Stimulated activated naive B cell treated with anti-CD40 and anti-IgM and Interleukin-4, amounts not matched to agents 10 μg/mL and 1 μg/mL and 100 μg/mL, for 72 hours (primary cell): ENCODE results near the gene DAB1.

Experiments used
- ATAC-seq, 2 donors: fragments of 150-1000 bp; cut with Tn5 transposase; replicated peaks; 2 replicates each; pipeline ENCODE4 v1.10.0; 2021; ENCODE audit warnings: moderate library complexity in 1 of 2
- DNase-seq: peaks from one replicate; pipeline ENCODE4 v3.0.0; 2021
- H3K27ac Mint-ChIP-seq: one replicate; pipeline ENCODE4 v1.8.0; 2022; ENCODE audit warnings: mild to moderate bottlenecking, mixed read lengths
- H3K27me3 Mint-ChIP-seq, 2 donors: one replicate each; pipeline ENCODE4 v1.8.0; 2022; ENCODE audit warnings: mixed read lengths in 2 of 2
- H3K36me3 Mint-ChIP-seq, 2 donors: one replicate each; pipeline ENCODE4 v1.8.0; 2022; ENCODE audit warnings: mixed read lengths in 2 of 2, mild to moderate bottlenecking in 1 of 2
- H3K4me1 Mint-ChIP-seq, 2 donors: one replicate each; pipeline ENCODE4 v1.8.0; 2022; ENCODE audit warnings: mixed read lengths in 2 of 2, mild to moderate bottlenecking in 1 of 2
- H3K4me3 Mint-ChIP-seq, 2 donors: one replicate each; pipeline ENCODE4 v1.8.0; 2022; ENCODE audit warnings: mild to moderate bottlenecking in 2 of 2, mixed read lengths in 2 of 2, moderate library complexity in 1 of 2
- H3K9me3 Mint-ChIP-seq, 2 donors: one replicate each; pipeline ENCODE4 v1.8.0; 2022; ENCODE audit warnings: mixed read lengths in 2 of 2, mild to moderate bottlenecking in 1 of 2

DAB1 gene

GRCh38 chr1:57165546-57165945, 258.3 kb downstream of the DAB1 start:
- Mint-ChIP-seq H3K27ac (no peak overlapping the region), H3K9me3 (peaks cover 0 to 2% of the 10 kb centered on the region in 2 donors), H3K27me3 (no peaks in the 10 kb centered on the region), H3K4me3 (no peak overlapping the region), H3K4me1 (peaks cover 0 to 4% of the 10 kb centered on the region in 2 donors), H3K36me3 (no peaks in the 10 kb centered on the region)
- DNase-seq = no peak
- ATAC-seq = no peak

- DNase-seq = no peak
- peak; percentile 10 to 65 for ATAC-seq
- peaks cover 0 to 4% of the 10 kb centered on the region in 2 donors for H3K4me1 Mint-ChIP-seq
- H3K36me3 Mint-ChIP-seq = no peaks in the 10 kb centered on the region
- no peak overlapping the region for H3K4me3 Mint-ChIP-seq
- H3K9me3 Mint-ChIP-seq = peaks cover 0 to 2% of the 10 kb centered on the region in 2 donors
- H3K27ac Mint-ChIP-seq = no peak overlapping the region
- H3K27me3 Mint-ChIP-seq = no peaks in the 10 kb centered on the region
Measured at GRCh38 chr1:57164584-57164983, 259.3 kb downstream of the DAB1 start.

GRCh38 chr1:57163789-57164188, 260.1 kb downstream of the DAB1 start:
- no peak for DNase-seq
- Mint-ChIP-seq H3K4me3 (no peak overlapping the region), H3K27ac (no peak overlapping the region), H3K27me3 (no peaks in the 10 kb centered on the region), H3K36me3 (no peaks in the 10 kb centered on the region), H3K9me3 (peaks cover 0 to 2% of the 10 kb centered on the region in 2 donors), H3K4me1 (peaks cover 0 to 4% of the 10 kb centered on the region in 2 donors)
- ATAC-seq = no peak

GRCh38 chr1:57163325-57163724, 260.5 kb downstream of the DAB1 start:
- H3K27me3 Mint-ChIP-seq = no peaks in the 10 kb centered on the region
- no peak for ATAC-seq
- H3K4me3 Mint-ChIP-seq = no peak overlapping the region
- H3K9me3 Mint-ChIP-seq = peaks cover 0 to 2% of the 10 kb centered on the region in 2 donors
- no peak overlapping the region for H3K27ac Mint-ChIP-seq
- H3K36me3 Mint-ChIP-seq = no peaks in the 10 kb centered on the region
- peaks cover 0 to 4% of the 10 kb centered on the region in 2 donors for H3K4me1 Mint-ChIP-seq
- DNase-seq = no peak

GRCh38 chr1:57162607-57163261, 261.1 kb downstream of the DAB1 start:
- Mint-ChIP-seq H3K4me3 (no peak overlapping the region), H3K27me3 (no peaks in the 10 kb centered on the region), H3K27ac (no peak overlapping the region), H3K9me3 (peaks cover 0 to 2% of the 10 kb centered on the region in 2 donors), H3K36me3 (no peaks in the 10 kb centered on the region), H3K4me1 (peaks cover 0 to under 1% of the 10 kb centered on the region in 2 donors)
- DNase-seq (no peak), ATAC-seq (no peak)

- H3K9me3 Mint-ChIP-seq = peaks cover 0 to 2% of the 10 kb centered on the region in 2 donors
Measured at GRCh38 chr1:57160594-57160993, 263.3 kb downstream of the DAB1 start.

GRCh38 chr1:57158604-57158998, 265.3 kb downstream of the DAB1 start:
- no peaks in the 10 kb centered on the region for H3K36me3 Mint-ChIP-seq
- H3K9me3 Mint-ChIP-seq = peaks cover 0 to 4% of the 10 kb centered on the region in 2 donors
- no peak for DNase-seq
- H3K4me1 Mint-ChIP-seq = peaks cover 0 to 2% of the 10 kb centered on the region in 2 donors
- H3K27ac Mint-ChIP-seq = no peak overlapping the region
- H3K27me3 Mint-ChIP-seq = peaks cover 4 to 9% of the 10 kb centered on the region in 2 donors
- H3K4me3 Mint-ChIP-seq = no peak overlapping the region
- ATAC-seq = no peak

More at GRCh38 chr1:57160594-57160993, 263.3 kb downstream of the DAB1 start:
- DNase-seq = no peak
- H3K4me3 Mint-ChIP-seq = no peak overlapping the region
- H3K36me3 Mint-ChIP-seq = no peaks in the 10 kb centered on the region
- ATAC-seq = no peak
- H3K27me3 Mint-ChIP-seq = peaks cover 4 to 9% of the 10 kb centered on the region in 2 donors
- H3K27ac Mint-ChIP-seq = no peak overlapping the region
- H3K4me1 Mint-ChIP-seq = peaks cover 0 to 2% of the 10 kb centered on the region in 2 donors

- Mint-ChIP-seq H3K9me3 (peaks cover 0 to 2% of the 10 kb centered on the region in 2 donors), H3K4me3 (no peak overlapping the region), H3K36me3 (no peaks in the 10 kb centered on the region), H3K27ac (no peak overlapping the region), H3K4me1 (peaks cover 0 to 2% of the 10 kb centered on the region in 2 donors), H3K27me3 (peaks cover 4 to 9% of the 10 kb centered on the region in 2 donors)
- DNase-seq = no peak
- ATAC-seq = no peak
Measured at GRCh38 chr1:57157818-57158603, 265.8 kb downstream of the DAB1 start.

- no peaks in the 10 kb centered on the region for H3K36me3 Mint-ChIP-seq
- peaks cover 4 to 9% of the 10 kb centered on the region in 2 donors for H3K27me3 Mint-ChIP-seq
- H3K27ac Mint-ChIP-seq = no peak overlapping the region
- no peak for DNase-seq
- H3K4me3 Mint-ChIP-seq = no peak overlapping the region
- no peak for ATAC-seq
- H3K4me1 Mint-ChIP-seq = peaks cover 0 to 2% of the 10 kb centered on the region in 2 donors
- peaks cover 0 to 2% of the 10 kb centered on the region in 2 donors for H3K9me3 Mint-ChIP-seq
Measured at GRCh38 chr1:57156907-57157306, 267.0 kb downstream of the DAB1 start.

GRCh38 chr1:57146100-57146499, 277.8 kb downstream of the DAB1 start:
- ATAC-seq = no peak
- Mint-ChIP-seq H3K27me3 (peaks cover 0 to 5% of the 10 kb centered on the region in 2 donors), H3K9me3 (no peaks in the 10 kb centered on the region), H3K27ac (no peak overlapping the region), H3K4me3 (no peak overlapping the region), H3K36me3 (no peaks in the 10 kb centered on the region), H3K4me1 (no peaks in the 10 kb centered on the region)
- no peak for DNase-seq

- peaks cover 0 to 5% of the 10 kb centered on the region in 2 donors for H3K27me3 Mint-ChIP-seq
- no peaks in the 10 kb centered on the region for H3K9me3 Mint-ChIP-seq
- no peaks in the 10 kb centered on the region for H3K36me3 Mint-ChIP-seq
- no peak overlapping the region for H3K27ac Mint-ChIP-seq
- peaks cover 0 to 6% of the 10 kb centered on the region in 2 donors for H3K4me1 Mint-ChIP-seq
- DNase-seq = no peak
- ATAC-seq = no peak
- no peak overlapping the region for H3K4me3 Mint-ChIP-seq
Measured at GRCh38 chr1:57142999-57143398, 280.9 kb downstream of the DAB1 start.

GRCh38 chr1:57142169-57142568, 281.7 kb downstream of the DAB1 start:
- peaks cover 0 to 5% of the 10 kb centered on the region in 2 donors for H3K27me3 Mint-ChIP-seq
- H3K36me3 Mint-ChIP-seq = no peaks in the 10 kb centered on the region
- no peaks in the 10 kb centered on the region for H3K9me3 Mint-ChIP-seq
- H3K4me3 Mint-ChIP-seq = no peak overlapping the region
- H3K4me1 Mint-ChIP-seq = peaks cover 0 to 6% of the 10 kb centered on the region in 2 donors
- H3K27ac Mint-ChIP-seq = no peak overlapping the region
- ATAC-seq (no peak), DNase-seq (no peak)

GRCh38 chr1:57138432-57139078, 285.3 kb downstream of the DAB1 start:
- H3K9me3 Mint-ChIP-seq = no peaks in the 10 kb centered on the region
- H3K4me1 Mint-ChIP-seq = peaks cover 0 to 6% of the 10 kb centered on the region in 2 donors
- H3K36me3 Mint-ChIP-seq = no peaks in the 10 kb centered on the region
- H3K27ac Mint-ChIP-seq = no peak overlapping the region
- no peak for ATAC-seq
- DNase-seq = no peak
- no peak overlapping the region for H3K4me3 Mint-ChIP-seq
- peaks cover 0 to 5% of the 10 kb centered on the region in 2 donors for H3K27me3 Mint-ChIP-seq

- ATAC-seq = peak; percentile 38 to 41
- Mint-ChIP-seq H3K27ac (no peak overlapping the region), H3K4me3 (no peak overlapping the region), H3K27me3 (peaks cover 0 to 3% of the 10 kb centered on the region in 2 donors), H3K9me3 (no peaks in the 10 kb centered on the region), H3K4me1 (peaks cover 0 to 6% of the 10 kb centered on the region in 2 donors), H3K36me3 (no peaks in the 10 kb centered on the region)
- DNase-seq = no peak
Measured at GRCh38 chr1:57137980-57138379, 285.9 kb downstream of the DAB1 start.
